HEK293 (cell line): ENCODE results near the gene ZNF865.
A peak's percentile ranks its signal among the peaks of the same experiment; 100 is the strongest.

Source experiments
- CTCF ChIA-PET: fragments of 350-600 bp; formaldehyde crosslinking; extraction: SDS; loops from one replicate; lab custom pipeline; 2021; ENCODE audit warnings: antibody characterized with exemption; lab: Yijun Ruan, JAX
- POLR2A ChIA-PET: fragments of 300-600 bp; formaldehyde crosslinking; extraction: SDS; loops from one replicate; lab custom pipeline; 2020; ENCODE audit warnings: antibody characterized with exemption, inconsistent platforms; lab: Yijun Ruan, JAX
- H3K27ac ChIP-seq: fragments of 200-500 bp; sonication (Bioruptor generic); 2 replicates; pipeline ENCODE4 v1.5.1; 2014; ENCODE audit warnings: low read depth, low read length, control low read depth, inconsistent platforms; ENCODE audit errors: extremely low read depth
- H3K36me3 ChIP-seq, 2 experiments: fragments of 200-500 bp in 1 of 2; sonication (Bioruptor generic) in 1 of 2; 1 replicate in 1 of 2; 2 replicates in 1 of 2; pipeline ENCODE4 v1.5.1; 2014 to 2017; ENCODE audit warnings: inconsistent platforms in 2 of 2, low read length in 2 of 2; ENCODE audit not compliant: control insufficient read depth in 2 of 2, insufficient read depth in 1 of 2
- H3K4me1 ChIP-seq: fragments of 200-500 bp; sonication (Bioruptor generic); 2 replicates; pipeline ENCODE4 v1.5.1; 2014; ENCODE audit warnings: mild to moderate bottlenecking, low read length, inconsistent platforms; ENCODE audit not compliant: control insufficient read depth, insufficient read depth
- H3K4me3 ChIP-seq: 2 replicates; pipeline ENCODE4 v1.5.1; 2011; ENCODE audit warnings: low read depth, mild to moderate bottlenecking, control low read depth, low read length, moderate library complexity
- H3K9me3 ChIP-seq: fragments of 200-500 bp; sonication (Bioruptor generic); 2 replicates; pipeline ENCODE4 v1.5.1; 2014; ENCODE audit warnings: low read depth, low read length, inconsistent platforms; ENCODE audit not compliant: control insufficient read depth, insufficient read depth
- KLF8 ChIP-seq: fragments of 450-650 bp; formaldehyde crosslinking; IDR thresholded peaks from 2 replicates; pipeline ENCODE4 v1.5.1; 2016; ENCODE audit warnings: missing biosample characterization, missing genetic modification characterization
- REPIN1 ChIP-seq: fragments of 450-650 bp; formaldehyde crosslinking; IDR thresholded peaks from 2 replicates; pipeline ENCODE4 v1.5.1; 2017; ENCODE audit warnings: missing biosample characterization, missing genetic modification characterization, low read depth
- SALL2 ChIP-seq: fragments of 450-650 bp; formaldehyde crosslinking; IDR thresholded peaks from 2 replicates; pipeline ENCODE4 v1.5.0; 2017; ENCODE audit warnings: missing biosample characterization, mild to moderate bottlenecking, missing genetic modification characterization, borderline replicate concordance
- YY2 ChIP-seq: fragments of 450-650 bp; formaldehyde crosslinking; IDR thresholded peaks from 2 replicates; pipeline ENCODE4 v1.5.1; 2016; ENCODE audit warnings: missing biosample characterization, missing genetic modification characterization
- ZBTB7A ChIP-seq: fragments of 450-650 bp; formaldehyde crosslinking; IDR thresholded peaks from 2 replicates; pipeline ENCODE4 v1.5.1; 2016; ENCODE audit warnings: low read depth, missing biosample characterization, missing genetic modification characterization
- ZFP3 ChIP-seq: fragments of 450-650 bp; formaldehyde crosslinking; IDR thresholded peaks from 2 replicates; pipeline ENCODE4 v1.5.1; 2016; ENCODE audit warnings: low read depth, missing biosample characterization, missing genetic modification characterization
- ZNF10 ChIP-seq: fragments of 450-650 bp; formaldehyde crosslinking; IDR thresholded peaks from 2 replicates; pipeline ENCODE4 v1.5.1; 2017; ENCODE audit warnings: missing biosample characterization, missing genetic modification characterization
- ZNF133 ChIP-seq: fragments of 450-650 bp; formaldehyde crosslinking; IDR thresholded peaks from 2 replicates; pipeline ENCODE4 v1.5.1; 2016; ENCODE audit warnings: missing biosample characterization, missing genetic modification characterization
- ZNF16 ChIP-seq: fragments of 450-650 bp; formaldehyde crosslinking; IDR thresholded peaks from 2 replicates; pipeline ENCODE4 v1.5.1; 2016; ENCODE audit warnings: low read depth, missing biosample characterization, missing genetic modification characterization
- ZNF169 ChIP-seq: fragments of 450-650 bp; formaldehyde crosslinking; IDR thresholded peaks from 2 replicates; pipeline ENCODE4 v1.5.1; 2016; ENCODE audit warnings: missing biosample characterization, missing genetic modification characterization
- ZNF24 ChIP-seq: fragments of 450-650 bp; formaldehyde crosslinking; IDR thresholded peaks from 2 replicates; pipeline ENCODE4 v1.5.1; 2016; ENCODE audit warnings: missing biosample characterization, missing genetic modification characterization
- ZNF324 ChIP-seq: fragments of 450-650 bp; formaldehyde crosslinking; IDR thresholded peaks from 2 replicates; pipeline ENCODE4 v1.5.1; 2016; ENCODE audit warnings: missing biosample characterization, missing genetic modification characterization
- ZNF335 ChIP-seq: fragments of 450-650 bp; formaldehyde crosslinking; conservative IDR thresholded peaks from 2 replicates; pipeline ENCODE4 v1.5.1; 2016; ENCODE audit warnings: missing biosample characterization, missing genetic modification characterization
- ZNF350 ChIP-seq: fragments of 450-650 bp; formaldehyde crosslinking; IDR thresholded peaks from 2 replicates; pipeline ENCODE4 v1.5.0; 2017; ENCODE audit warnings: missing biosample characterization, mild to moderate bottlenecking, missing genetic modification characterization
- ZNF510 ChIP-seq: fragments of 450-650 bp; formaldehyde crosslinking; IDR thresholded peaks from 2 replicates; pipeline ENCODE4 v1.5.1; 2018; ENCODE audit warnings: mild to moderate bottlenecking, missing genetic modification characterization, missing biosample characterization; ENCODE audit not compliant: insufficient replicate concordance
- ZNF548 ChIP-seq: fragments of 450-650 bp; formaldehyde crosslinking; IDR thresholded peaks from 2 replicates; pipeline ENCODE4 v1.5.1; 2016; ENCODE audit warnings: missing biosample characterization, missing genetic modification characterization
- ZNF585B ChIP-seq: fragments of 450-650 bp; formaldehyde crosslinking; IDR thresholded peaks from 2 replicates; pipeline ENCODE4 v1.5.1; 2016; ENCODE audit warnings: missing biosample characterization, missing genetic modification characterization
- ZNF623 ChIP-seq: fragments of 450-650 bp; formaldehyde crosslinking; IDR thresholded peaks from 2 replicates; pipeline ENCODE4 v1.5.1; 2016; ENCODE audit warnings: missing biosample characterization, missing genetic modification characterization
- ZNF776 ChIP-seq: fragments of 450-650 bp; formaldehyde crosslinking; IDR thresholded peaks from 2 replicates; pipeline ENCODE4 v1.5.0; 2017; ENCODE audit warnings: missing biosample characterization, missing genetic modification characterization, borderline replicate concordance
- ZXDB ChIP-seq: fragments of 450-650 bp; formaldehyde crosslinking; IDR thresholded peaks from 2 replicates; pipeline ENCODE4 v1.5.1; 2016; ENCODE audit warnings: missing biosample characterization, missing genetic modification characterization
- TF ChIP-seq, protein P1 (sequence below): fragments of 450-650 bp; formaldehyde crosslinking; IDR thresholded peaks from 2 replicates; pipeline ENCODE4 v1.5.1; 2016; ENCODE audit warnings: missing biosample characterization, missing genetic modification characterization
- TF ChIP-seq, protein P2 (sequence below): fragments of 450-650 bp; formaldehyde crosslinking; IDR thresholded peaks from 2 replicates; pipeline ENCODE4 v1.5.1; 2016; ENCODE audit warnings: missing biosample characterization, missing genetic modification characterization
- TF ChIP-seq, protein P3 (sequence below): fragments of 450-650 bp; formaldehyde crosslinking; IDR thresholded peaks from 2 replicates; pipeline ENCODE4 v1.5.1; 2016; ENCODE audit warnings: missing biosample characterization, missing genetic modification characterization
- TF ChIP-seq, protein P4 (sequence below): fragments of 450-650 bp; formaldehyde crosslinking; IDR thresholded peaks from 2 replicates; pipeline ENCODE4 v1.5.0; 2017; ENCODE audit warnings: missing biosample characterization, missing genetic modification characterization, borderline replicate concordance
- TF ChIP-seq, protein P5 (sequence below): fragments of 450-650 bp; formaldehyde crosslinking; IDR thresholded peaks from 2 replicates; pipeline ENCODE4 v1.5.1; 2016; ENCODE audit warnings: missing biosample characterization, missing genetic modification characterization
- TF ChIP-seq, protein P6 (sequence below): fragments of 450-650 bp; formaldehyde crosslinking; IDR thresholded peaks from 2 replicates; pipeline ENCODE4; 2016; ENCODE audit warnings: missing biosample characterization, missing genetic modification characterization
- TF ChIP-seq, protein P7 (sequence below): fragments of 450-650 bp; formaldehyde crosslinking; IDR thresholded peaks from 2 replicates; pipeline ENCODE4 v1.5.1; 2017; ENCODE audit warnings: missing biosample characterization, missing genetic modification characterization

Gene ZNF865

DNA sequence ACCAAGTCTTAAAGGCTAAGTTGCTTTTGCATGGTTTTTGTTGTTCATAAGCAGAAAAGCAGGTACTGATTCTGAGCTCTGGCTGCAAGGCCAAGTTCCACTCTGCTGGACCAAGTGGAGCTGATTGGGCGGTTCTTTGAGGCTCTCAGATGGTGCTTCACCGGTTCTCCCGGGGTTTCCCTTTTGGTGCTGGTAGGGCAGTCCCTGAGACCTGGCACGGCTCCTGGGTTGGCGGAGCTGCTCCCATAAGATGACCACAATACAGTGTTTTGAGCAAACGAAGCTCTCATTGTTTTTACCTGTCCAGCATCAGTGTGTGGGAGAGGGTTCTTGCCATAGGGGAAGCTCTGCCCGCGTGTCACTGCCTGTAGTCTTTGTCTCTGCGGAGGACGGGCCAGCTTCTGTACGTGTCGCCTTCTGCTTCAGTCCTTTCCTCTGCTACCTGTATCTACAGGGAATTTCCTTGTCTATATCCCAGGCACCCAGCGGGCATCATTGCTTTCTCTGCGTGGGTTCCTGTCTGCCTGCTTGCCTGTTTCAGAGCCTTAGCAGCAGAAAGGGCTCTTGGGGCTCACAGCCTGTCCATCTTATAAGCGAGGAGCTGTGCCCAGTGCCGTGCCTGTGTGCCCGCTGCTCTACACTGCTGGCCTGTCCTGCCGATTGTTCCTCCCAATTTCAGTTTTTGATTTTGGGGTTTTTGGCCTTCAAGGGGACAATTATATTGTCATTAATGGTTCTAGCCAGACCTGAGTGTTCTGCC, 51.7 kb downstream of the ZNF865 start:
- ChIA-PET POLR2A (interaction anchor here (1.1 to 2.6 kb wide), 7 partner anchors 10 to 58 kb away, joined by 4 to 16 read pairs (median 6); partner anchors contain the start of genes CCDC106, EPN1, FIZ1 and ZNF524), CTCF (interaction anchor here (0.8 to 3.6 kb wide), 6 partner anchors 9 to 152 kb away, joined by 3 to 36 read pairs (median 4); no protein-coding TSS in a partner anchor)
- H3K9me3 ChIP-seq = no peaks in the 10 kb centered on the region
- peak overlapping the region; percentile 96 for H3K4me3 ChIP-seq
- peaks cover 27 to 63% of the 10 kb centered on the region in 2 experiments for H3K36me3 ChIP-seq
- peak overlapping the region; percentile 100; the same call in 1 of the 2 replicates for H3K27ac ChIP-seq
- H3K4me1 ChIP-seq = peaks cover 11% of the 10 kb centered on the region
- TF ChIP-seq ZNF24 (tag by site-specific recombination) (no peak), ZNF133 (no peak), ZFP3 (tag by site-specific recombination) (no peak), ZNF585B (tag by site-specific recombination) (no peak), ZNF324 (tag by site-specific recombination) (no peak), ZBTB7A (tag by site-specific recombination) (no peak), ZNF623 (tag by site-specific recombination) (no peak), YY2 (no peak), ZNF335 (tag by site-specific recombination) (peak; percentile 71), ZNF510 (tag by site-specific recombination) (no peak), ZNF776 (tag by site-specific recombination) (no peak), ZNF10 (no peak), KLF8 (no peak), ZXDB (peak; percentile 73), SALL2 (tag by site-specific recombination) (no peak), ZNF350 (tag by site-specific recombination) (no peak), ZNF548 (tag by site-specific recombination) (no peak), ZNF169 (no peak), REPIN1 (tag by site-specific recombination) (no peak), ZNF16 (tag by site-specific recombination) (no peak)
- TF ChIP-seq, protein P1, sequence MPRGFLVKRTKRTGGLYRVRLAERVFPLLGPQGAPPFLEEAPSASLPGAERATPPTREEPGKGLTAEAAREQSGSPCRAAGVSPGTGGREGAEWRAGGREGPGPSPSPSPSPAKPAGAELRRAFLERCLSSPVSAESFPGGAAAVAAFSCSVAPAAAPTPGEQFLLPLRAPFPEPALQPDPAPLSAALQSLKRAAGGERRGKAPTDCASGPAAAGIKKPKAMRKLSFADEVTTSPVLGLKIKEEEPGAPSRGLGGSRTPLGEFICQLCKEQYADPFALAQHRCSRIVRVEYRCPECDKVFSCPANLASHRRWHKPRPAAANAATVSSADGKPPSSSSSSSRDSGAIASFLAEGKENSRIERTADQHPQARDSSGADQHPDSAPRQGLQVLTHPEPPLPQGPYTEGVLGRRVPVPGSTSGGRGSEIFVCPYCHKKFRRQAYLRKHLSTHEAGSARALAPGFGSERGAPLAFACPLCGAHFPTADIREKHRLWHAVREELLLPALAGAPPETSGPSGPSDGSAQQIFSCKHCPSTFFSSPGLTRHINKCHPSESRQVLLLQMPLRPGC (tag by site-specific recombination) = no peak
- TF ChIP-seq, protein P2, sequence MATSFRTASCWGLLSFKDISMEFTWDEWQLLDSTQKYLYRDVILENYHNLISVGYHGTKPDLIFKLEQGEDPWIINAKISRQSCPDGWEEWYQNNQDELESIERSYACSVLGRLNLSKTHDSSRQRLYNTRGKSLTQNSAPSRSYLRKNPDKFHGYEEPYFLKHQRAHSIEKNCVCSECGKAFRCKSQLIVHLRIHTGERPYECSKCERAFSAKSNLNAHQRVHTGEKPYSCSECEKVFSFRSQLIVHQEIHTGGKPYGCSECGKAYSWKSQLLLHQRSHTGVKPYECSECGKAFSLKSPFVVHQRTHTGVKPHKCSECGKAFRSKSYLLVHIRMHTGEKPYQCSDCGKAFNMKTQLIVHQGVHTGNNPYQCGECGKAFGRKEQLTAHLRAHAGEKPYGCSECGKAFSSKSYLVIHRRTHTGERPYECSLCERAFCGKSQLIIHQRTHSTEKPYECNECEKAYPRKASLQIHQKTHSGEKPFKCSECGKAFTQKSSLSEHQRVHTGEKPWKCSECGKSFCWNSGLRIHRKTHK (tag by site-specific recombination) = no peak
- TF ChIP-seq, protein P3, sequence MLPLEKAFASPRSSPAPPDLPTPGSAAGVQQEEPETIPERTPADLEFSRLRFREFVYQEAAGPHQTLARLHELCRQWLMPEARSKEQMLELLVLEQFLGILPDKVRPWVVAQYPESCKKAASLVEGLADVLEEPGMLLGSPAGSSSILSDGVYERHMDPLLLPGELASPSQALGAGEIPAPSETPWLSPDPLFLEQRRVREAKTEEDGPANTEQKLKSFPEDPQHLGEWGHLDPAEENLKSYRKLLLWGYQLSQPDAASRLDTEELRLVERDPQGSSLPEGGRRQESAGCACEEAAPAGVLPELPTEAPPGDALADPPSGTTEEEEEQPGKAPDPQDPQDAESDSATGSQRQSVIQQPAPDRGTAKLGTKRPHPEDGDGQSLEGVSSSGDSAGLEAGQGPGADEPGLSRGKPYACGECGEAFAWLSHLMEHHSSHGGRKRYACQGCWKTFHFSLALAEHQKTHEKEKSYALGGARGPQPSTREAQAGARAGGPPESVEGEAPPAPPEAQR (tag by site-specific recombination) = no peak
- TF ChIP-seq, protein P4, sequence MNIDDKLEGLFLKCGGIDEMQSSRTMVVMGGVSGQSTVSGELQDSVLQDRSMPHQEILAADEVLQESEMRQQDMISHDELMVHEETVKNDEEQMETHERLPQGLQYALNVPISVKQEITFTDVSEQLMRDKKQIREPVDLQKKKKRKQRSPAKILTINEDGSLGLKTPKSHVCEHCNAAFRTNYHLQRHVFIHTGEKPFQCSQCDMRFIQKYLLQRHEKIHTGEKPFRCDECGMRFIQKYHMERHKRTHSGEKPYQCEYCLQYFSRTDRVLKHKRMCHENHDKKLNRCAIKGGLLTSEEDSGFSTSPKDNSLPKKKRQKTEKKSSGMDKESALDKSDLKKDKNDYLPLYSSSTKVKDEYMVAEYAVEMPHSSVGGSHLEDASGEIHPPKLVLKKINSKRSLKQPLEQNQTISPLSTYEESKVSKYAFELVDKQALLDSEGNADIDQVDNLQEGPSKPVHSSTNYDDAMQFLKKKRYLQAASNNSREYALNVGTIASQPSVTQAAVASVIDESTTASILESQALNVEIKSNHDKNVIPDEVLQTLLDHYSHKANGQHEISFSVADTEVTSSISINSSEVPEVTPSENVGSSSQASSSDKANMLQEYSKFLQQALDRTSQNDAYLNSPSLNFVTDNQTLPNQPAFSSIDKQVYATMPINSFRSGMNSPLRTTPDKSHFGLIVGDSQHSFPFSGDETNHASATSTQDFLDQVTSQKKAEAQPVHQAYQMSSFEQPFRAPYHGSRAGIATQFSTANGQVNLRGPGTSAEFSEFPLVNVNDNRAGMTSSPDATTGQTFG (tag by site-specific recombination) = no peak
- TF ChIP-seq, protein P5, sequence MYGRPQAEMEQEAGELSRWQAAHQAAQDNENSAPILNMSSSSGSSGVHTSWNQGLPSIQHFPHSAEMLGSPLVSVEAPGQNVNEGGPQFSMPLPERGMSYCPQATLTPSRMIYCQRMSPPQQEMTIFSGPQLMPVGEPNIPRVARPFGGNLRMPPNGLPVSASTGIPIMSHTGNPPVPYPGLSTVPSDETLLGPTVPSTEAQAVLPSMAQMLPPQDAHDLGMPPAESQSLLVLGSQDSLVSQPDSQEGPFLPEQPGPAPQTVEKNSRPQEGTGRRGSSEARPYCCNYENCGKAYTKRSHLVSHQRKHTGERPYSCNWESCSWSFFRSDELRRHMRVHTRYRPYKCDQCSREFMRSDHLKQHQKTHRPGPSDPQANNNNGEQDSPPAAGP = no peak
- TF ChIP-seq, protein P6, sequence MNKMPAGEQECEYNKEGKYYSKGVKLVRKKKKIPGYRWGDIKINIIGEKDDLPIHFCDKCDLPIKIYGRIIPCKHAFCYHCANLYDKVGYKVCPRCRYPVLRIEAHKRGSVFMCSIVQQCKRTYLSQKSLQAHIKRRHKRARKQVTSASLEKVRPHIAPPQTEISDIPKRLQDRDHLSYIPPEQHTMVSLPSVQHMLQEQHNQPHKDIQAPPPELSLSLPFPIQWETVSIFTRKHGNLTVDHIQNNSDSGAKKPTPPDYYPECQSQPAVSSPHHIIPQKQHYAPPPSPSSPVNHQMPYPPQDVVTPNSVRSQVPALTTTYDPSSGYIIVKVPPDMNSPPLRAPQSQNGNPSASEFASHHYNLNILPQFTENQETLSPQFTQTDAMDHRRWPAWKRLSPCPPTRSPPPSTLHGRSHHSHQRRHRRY (tag by site-specific recombination) = no peak
- TF ChIP-seq, protein P7, sequence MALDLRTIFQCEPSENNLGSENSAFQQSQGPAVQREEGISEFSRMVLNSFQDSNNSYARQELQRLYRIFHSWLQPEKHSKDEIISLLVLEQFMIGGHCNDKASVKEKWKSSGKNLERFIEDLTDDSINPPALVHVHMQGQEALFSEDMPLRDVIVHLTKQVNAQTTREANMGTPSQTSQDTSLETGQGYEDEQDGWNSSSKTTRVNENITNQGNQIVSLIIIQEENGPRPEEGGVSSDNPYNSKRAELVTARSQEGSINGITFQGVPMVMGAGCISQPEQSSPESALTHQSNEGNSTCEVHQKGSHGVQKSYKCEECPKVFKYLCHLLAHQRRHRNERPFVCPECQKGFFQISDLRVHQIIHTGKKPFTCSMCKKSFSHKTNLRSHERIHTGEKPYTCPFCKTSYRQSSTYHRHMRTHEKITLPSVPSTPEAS (tag by site-specific recombination) = no peak
